ENCODE data around the gene ITGA8.

DNA sequence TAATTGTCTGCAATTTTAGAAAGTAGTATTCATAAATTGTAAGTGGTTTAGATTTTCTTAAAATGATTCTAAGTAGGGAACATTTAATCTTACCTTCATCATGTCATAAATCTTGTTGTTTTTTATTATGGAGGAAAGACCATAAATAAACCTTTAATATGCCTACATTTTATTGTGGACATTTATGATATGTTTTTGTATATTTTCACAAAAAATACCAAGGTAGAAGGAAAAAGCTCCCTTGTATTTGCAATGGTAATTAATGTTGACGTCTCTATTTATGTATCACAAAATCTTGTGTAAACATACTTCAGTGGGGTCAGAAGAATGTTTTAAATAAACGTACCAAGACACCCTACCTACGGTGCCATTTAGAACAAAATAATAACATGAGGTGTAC is 193.0 kb downstream of the ITGA8 start:
- TF ChIP-seq POLR2AphosphoS5 (IDR thresholded peaks at IDR 0.05; ENCODE audit: insufficient read depth in 1 of 2, low read depth in 1 of 2): no peak
- TF ChIP-seq, protein P1, sequence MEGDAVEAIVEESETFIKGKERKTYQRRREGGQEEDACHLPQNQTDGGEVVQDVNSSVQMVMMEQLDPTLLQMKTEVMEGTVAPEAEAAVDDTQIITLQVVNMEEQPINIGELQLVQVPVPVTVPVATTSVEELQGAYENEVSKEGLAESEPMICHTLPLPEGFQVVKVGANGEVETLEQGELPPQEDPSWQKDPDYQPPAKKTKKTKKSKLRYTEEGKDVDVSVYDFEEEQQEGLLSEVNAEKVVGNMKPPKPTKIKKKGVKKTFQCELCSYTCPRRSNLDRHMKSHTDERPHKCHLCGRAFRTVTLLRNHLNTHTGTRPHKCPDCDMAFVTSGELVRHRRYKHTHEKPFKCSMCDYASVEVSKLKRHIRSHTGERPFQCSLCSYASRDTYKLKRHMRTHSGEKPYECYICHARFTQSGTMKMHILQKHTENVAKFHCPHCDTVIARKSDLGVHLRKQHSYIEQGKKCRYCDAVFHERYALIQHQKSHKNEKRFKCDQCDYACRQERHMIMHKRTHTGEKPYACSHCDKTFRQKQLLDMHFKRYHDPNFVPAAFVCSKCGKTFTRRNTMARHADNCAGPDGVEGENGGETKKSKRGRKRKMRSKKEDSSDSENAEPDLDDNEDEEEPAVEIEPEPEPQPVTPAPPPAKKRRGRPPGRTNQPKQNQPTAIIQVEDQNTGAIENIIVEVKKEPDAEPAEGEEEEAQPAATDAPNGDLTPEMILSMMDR (IDR thresholded peaks at IDR 0.05): no peak
- TF ChIP-seq POLR2A (IDR thresholded peaks at IDR 0.05): no peak
